Neural cell (in vitro differentiated cells): ENCODE results near the gene MACF1. TPM values are rescaled to one million over a fixed set of nuclear protein-coding genes. Genes with fewer than 3 reads are reported as not detected.

Source experiments
- H2AFZ ChIP-seq: fragments of 200-600, 300-800 bp; sonication (generic), shearing (Covaris generic); 2 replicates; pipeline ENCODE4 v1.6.0; 2014; ENCODE audit warnings: low read depth, mild to moderate bottlenecking, antibody characterized with exemption, low read length, moderate library complexity
- H3F3A ChIP-seq: fragments of 200-600 bp; shearing (Covaris generic); 2 replicates; pipeline ENCODE4 v1.6.1; 2016; ENCODE audit warnings: mild to moderate bottlenecking, moderate library complexity, mixed read lengths, antibody characterized with exemption, low read length; ENCODE audit not compliant: insufficient read depth, poor library complexity, severe bottlenecking
- H3K27ac ChIP-seq: fragments of 200-600, 300-800 bp; sonication (generic), shearing (Covaris generic); 2 replicates; pipeline ENCODE4 v1.5.1; 2014; ENCODE audit warnings: mild to moderate bottlenecking, low read length, moderate library complexity
- H3K27me3 ChIP-seq: fragments of 300-800, 200-600 bp; sonication (generic), shearing (Covaris generic); 2 replicates; pipeline ENCODE4 v1.6.0; 2014; ENCODE audit warnings: mild to moderate bottlenecking, low read depth, low read length, moderate library complexity; ENCODE audit not compliant: insufficient read depth
- H3K36me3 ChIP-seq: fragments of 300-800, 200-600 bp; sonication (generic), shearing (Covaris generic); 2 replicates; pipeline ENCODE4 v1.5.1; 2014; ENCODE audit warnings: mild to moderate bottlenecking, antibody characterized with exemption, low read length, moderate library complexity; ENCODE audit not compliant: insufficient read depth
- H3K4me2 ChIP-seq: fragments of 300-800, 200-600 bp; sonication (generic), shearing (Covaris generic); 2 replicates; pipeline ENCODE4 v1.6.0; 2014; ENCODE audit warnings: mild to moderate bottlenecking, low read length
- H3K4me3 ChIP-seq: fragments of 300-800, 200-600 bp; sonication (generic), shearing (Covaris generic); 2 replicates; pipeline ENCODE4 v1.5.1; 2014; ENCODE audit warnings: mild to moderate bottlenecking, low read length, moderate library complexity
- H3K79me2 ChIP-seq: fragments of 200-600 bp; shearing (Covaris generic); replicated peaks from 2 replicates; pipeline ENCODE4 v1.6.0; 2014; ENCODE audit warnings: mild to moderate bottlenecking, low read length, moderate library complexity; ENCODE audit not compliant: insufficient read depth
- H3K9ac ChIP-seq: fragments of 300-800, 200-600 bp; sonication (generic), shearing (Covaris generic); 2 replicates; pipeline ENCODE4 v1.6.1; 2016; ENCODE audit warnings: mild to moderate bottlenecking, low read length, mixed read lengths
- H3K9me2 ChIP-seq: fragments of 200-600 bp; shearing (Covaris generic); 2 replicates; pipeline ENCODE4 v1.6.1; 2016; ENCODE audit warnings: mild to moderate bottlenecking, low read length, mixed read lengths; ENCODE audit not compliant: insufficient read depth
- H3K9me3 ChIP-seq: fragments of 200-600, 300-800 bp; sonication (generic), shearing (Covaris generic); 2 replicates; pipeline ENCODE4 v1.6.1; 2016; ENCODE audit warnings: mild to moderate bottlenecking, mixed run types, low read length, moderate library complexity, mixed read lengths
- H4K20me1 ChIP-seq: fragments of 200-600 bp; shearing (Covaris generic); 2 replicates; pipeline ENCODE4 v1.6.1; 2016; ENCODE audit warnings: mild to moderate bottlenecking, mixed run types; ENCODE audit not compliant: insufficient read depth
- CTCF ChIP-seq: fragments of 450-650 bp; IDR thresholded peaks from 2 replicates; pipeline ENCODE4 v1.5.1; 2014; ENCODE audit warnings: antibody characterized with exemption, mild to moderate bottlenecking, moderate library complexity; ENCODE audit not compliant: poor library complexity, severe bottlenecking
- EP300 ChIP-seq: fragments of 450-650 bp; conservative IDR thresholded peaks from 2 replicates; pipeline ENCODE4 v1.6.1; 2014; ENCODE audit warnings: antibody characterized with exemption, mild to moderate bottlenecking, moderate library complexity; ENCODE audit not compliant: poor library complexity, severe bottlenecking
- EZH2 ChIP-seq: fragments of 200-600, 300-800 bp; shearing (Covaris generic), sonication (generic); IDR thresholded peaks from 2 replicates; pipeline ENCODE4 v1.6.1; 2014; ENCODE audit warnings: antibody characterized with exemption, low read length, borderline replicate concordance, mild to moderate bottlenecking; ENCODE audit not compliant: insufficient read depth, poor library complexity, severe bottlenecking
- MXI1 ChIP-seq: fragments of 450-650 bp; conservative IDR thresholded peaks from 2 replicates; pipeline ENCODE4 v1.6.1; 2014; ENCODE audit warnings: antibody characterized with exemption, mild to moderate bottlenecking; ENCODE audit not compliant: poor library complexity, severe bottlenecking
- POLR2AphosphoS5 ChIP-seq: IDR thresholded peaks from 2 replicates; pipeline ENCODE4 v1.6.1; 2012
- RAD21 ChIP-seq: fragments of 450-650 bp; conservative IDR thresholded peaks from 2 replicates; pipeline ENCODE4 v1.6.1; 2014; ENCODE audit warnings: antibody characterized with exemption, mild to moderate bottlenecking, moderate library complexity
- REST ChIP-seq: IDR thresholded peaks from 2 replicates; pipeline ENCODE4 v1.6.1; 2012; ENCODE audit warnings: borderline replicate concordance
- SMC3 ChIP-seq: fragments of 450-650 bp; conservative IDR thresholded peaks from 2 replicates; pipeline ENCODE4 v1.6.1; 2014; ENCODE audit warnings: antibody characterized with exemption, mild to moderate bottlenecking, moderate library complexity; ENCODE audit not compliant: poor library complexity
- TAF1 ChIP-seq: IDR thresholded peaks from 2 replicates; pipeline ENCODE4 v1.6.1; 2012; ENCODE audit warnings: low read depth
- polyA plus RNA-seq: library from polyadenylated mRNA; depleted of rRNA; stranded (reverse); fragments of >200 nt; gene quantifications from 2 replicates; pipeline ENCODE4 v1.2.3, GENCODE V29; 2014

MACF1 gene
- polyA plus RNA-seq, 1 donor from 2014 or later: 176 TPM

DNA sequence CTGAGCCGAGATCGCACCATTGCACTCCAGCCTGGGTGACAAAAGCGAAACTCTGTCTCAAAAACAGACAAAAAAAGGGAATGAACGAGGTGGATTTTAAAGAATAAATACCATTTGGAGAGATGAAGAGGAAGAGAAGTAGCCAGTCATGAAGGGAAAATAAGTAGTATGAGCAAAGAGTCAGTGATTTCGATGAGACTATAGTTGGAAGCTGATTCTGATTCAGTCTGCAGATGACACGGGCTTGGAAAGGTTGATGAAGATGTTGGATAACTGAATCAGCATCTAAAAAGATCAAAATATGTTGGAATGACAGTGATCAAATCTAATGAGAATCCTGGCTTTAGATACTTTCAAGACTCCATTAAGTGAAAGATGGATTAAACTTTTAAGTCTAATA is 23.8 kb downstream of the MACF1 start:
- H3K27ac ChIP-seq: no peak overlapping the region
- H4K20me1 ChIP-seq: peaks cover 3% of the 10 kb centered on the region
- H3F3A ChIP-seq: no peaks in the 10 kb centered on the region
- H3K9ac ChIP-seq: no peak overlapping the region
- peaks cover 33% of the 10 kb centered on the region for H3K79me2 ChIP-seq
- no peak overlapping the region for H2AFZ ChIP-seq
- TF ChIP-seq RAD21: no peak
- no peak for TF ChIP-seq EZH2
- no peak for TF ChIP-seq REST
- TF ChIP-seq EP300: no peak
- TF ChIP-seq MXI1: no peak
- TF ChIP-seq CTCF: no peak
- TF ChIP-seq POLR2AphosphoS5: no peak
- TF ChIP-seq SMC3: no peak
- TF ChIP-seq TAF1: no peak
- no peak overlapping the region for H3K4me2 ChIP-seq
- no peaks in the 10 kb centered on the region for H3K9me3 ChIP-seq
- no peak overlapping the region for H3K4me3 ChIP-seq
- H3K9me2 ChIP-seq: no peaks in the 10 kb centered on the region
- H3K27me3 ChIP-seq: no peaks in the 10 kb centered on the region
- peaks cover 3% of the 10 kb centered on the region for H3K36me3 ChIP-seq

- H3K9ac ChIP-seq: no peak overlapping the region
- H3K36me3 ChIP-seq: peaks cover 3% of the 10 kb centered on the region
- peaks cover 33% of the 10 kb centered on the region for H3K79me2 ChIP-seq
- H3K27me3 ChIP-seq: no peaks in the 10 kb centered on the region
- H3K4me2 ChIP-seq: no peak overlapping the region
- no peaks in the 10 kb centered on the region for H3K9me3 ChIP-seq
- H3F3A ChIP-seq: no peaks in the 10 kb centered on the region
- H2AFZ ChIP-seq: no peak overlapping the region
- no peaks in the 10 kb centered on the region for H3K9me2 ChIP-seq
- TF ChIP-seq RAD21 (no peak), POLR2AphosphoS5 (no peak), EZH2 (no peak), TAF1 (no peak), CTCF (no peak), REST (no peak), MXI1 (no peak), SMC3 (no peak), EP300 (no peak)
- H3K27ac ChIP-seq: no peak overlapping the region
- H3K4me3 ChIP-seq: no peak overlapping the region
- peaks cover 3% of the 10 kb centered on the region for H4K20me1 ChIP-seq
These were observed 25.0 kb downstream of the MACF1 start for GRCh38 chr1:39229504-39229903.
